Measurements from ENCODE around the gene CALCOCO1. TPM values are rescaled to one million over a fixed set of nuclear protein-coding genes. Genes with fewer than 3 reads are reported as not detected.

Gene CALCOCO1
- total RNA-seq, 1 donor from 2014 or later, result 86.9 TPM

GRCh38 chr12:53709671-53710070 is 17.6 kb downstream of the CALCOCO1 start:
- peaks cover 25% of the 10 kb centered on the region for H3K27me3 Mint-ChIP-seq (ENCODE audit: low read depth)

GRCh38 chr12:53706080-53706479 is 21.2 kb downstream of the CALCOCO1 start:
- H3K36me3 Mint-ChIP-seq (ENCODE audit: low read depth), result no peaks in the 10 kb centered on the region
- H3K27me3 Mint-ChIP-seq (ENCODE audit: low read depth), result peaks cover 51% of the 10 kb centered on the region
- no peak for DNase-seq (ENCODE audit: low spot score)
- no peaks in the 10 kb centered on the region for H3K9me3 Mint-ChIP-seq (ENCODE audit: low read depth)
- no peak overlapping the region for H3K4me3 Mint-ChIP-seq (ENCODE audit: unreplicated experiment)
- TF ChIP-seq, protein P1, sequence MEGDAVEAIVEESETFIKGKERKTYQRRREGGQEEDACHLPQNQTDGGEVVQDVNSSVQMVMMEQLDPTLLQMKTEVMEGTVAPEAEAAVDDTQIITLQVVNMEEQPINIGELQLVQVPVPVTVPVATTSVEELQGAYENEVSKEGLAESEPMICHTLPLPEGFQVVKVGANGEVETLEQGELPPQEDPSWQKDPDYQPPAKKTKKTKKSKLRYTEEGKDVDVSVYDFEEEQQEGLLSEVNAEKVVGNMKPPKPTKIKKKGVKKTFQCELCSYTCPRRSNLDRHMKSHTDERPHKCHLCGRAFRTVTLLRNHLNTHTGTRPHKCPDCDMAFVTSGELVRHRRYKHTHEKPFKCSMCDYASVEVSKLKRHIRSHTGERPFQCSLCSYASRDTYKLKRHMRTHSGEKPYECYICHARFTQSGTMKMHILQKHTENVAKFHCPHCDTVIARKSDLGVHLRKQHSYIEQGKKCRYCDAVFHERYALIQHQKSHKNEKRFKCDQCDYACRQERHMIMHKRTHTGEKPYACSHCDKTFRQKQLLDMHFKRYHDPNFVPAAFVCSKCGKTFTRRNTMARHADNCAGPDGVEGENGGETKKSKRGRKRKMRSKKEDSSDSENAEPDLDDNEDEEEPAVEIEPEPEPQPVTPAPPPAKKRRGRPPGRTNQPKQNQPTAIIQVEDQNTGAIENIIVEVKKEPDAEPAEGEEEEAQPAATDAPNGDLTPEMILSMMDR (IDR thresholded peaks at IDR 0.05), result no peak
- H3K4me1 Mint-ChIP-seq (ENCODE audit: low read depth), result no peaks in the 10 kb centered on the region
- H3K27ac Mint-ChIP-seq (ENCODE audit: unreplicated experiment), result no peak overlapping the region

More at GRCh38 chr12:53709671-53710070, 17.6 kb downstream of the CALCOCO1 start:
- DNase-seq (ENCODE audit: low spot score), result no peak
- H3K27ac Mint-ChIP-seq (ENCODE audit: unreplicated experiment), result no peak overlapping the region
- H3K4me1 Mint-ChIP-seq (ENCODE audit: low read depth), result no peaks in the 10 kb centered on the region
- peaks cover 24% of the 10 kb centered on the region for H3K36me3 Mint-ChIP-seq (ENCODE audit: low read depth)
- no peaks in the 10 kb centered on the region for H3K9me3 Mint-ChIP-seq (ENCODE audit: low read depth)
- TF ChIP-seq, protein P1 (IDR thresholded peaks at IDR 0.05), result no peak
- H3K4me3 Mint-ChIP-seq (ENCODE audit: unreplicated experiment), result no peak overlapping the region

- TF ChIP-seq, protein P1 (IDR thresholded peaks at IDR 0.05), result no peak
- no peak for DNase-seq (ENCODE audit: low spot score)
- Mint-ChIP-seq H3K36me3 (ENCODE audit: low read depth) (no peaks in the 10 kb centered on the region), H3K27ac (ENCODE audit: unreplicated experiment) (no peak overlapping the region), H3K27me3 (ENCODE audit: low read depth) (peaks cover 61% of the 10 kb centered on the region), H3K9me3 (ENCODE audit: low read depth) (no peaks in the 10 kb centered on the region), H3K4me3 (ENCODE audit: unreplicated experiment) (no peak overlapping the region), H3K4me1 (ENCODE audit: low read depth) (no peaks in the 10 kb centered on the region)
These were observed 23.5 kb downstream of the CALCOCO1 start for GRCh38 chr12:53703756-53704155.

GRCh38 chr12:53701518-53702264 is 25.6 kb downstream of the CALCOCO1 start:
- no peaks in the 10 kb centered on the region for H3K36me3 Mint-ChIP-seq (ENCODE audit: low read depth)
- no peak for DNase-seq (ENCODE audit: low spot score)
- no peaks in the 10 kb centered on the region for H3K9me3 Mint-ChIP-seq (ENCODE audit: low read depth)
- H3K27me3 Mint-ChIP-seq (ENCODE audit: low read depth), result peaks cover 66% of the 10 kb centered on the region
- no peak overlapping the region for H3K27ac Mint-ChIP-seq (ENCODE audit: unreplicated experiment)
- TF ChIP-seq, protein P1 (IDR thresholded peaks at IDR 0.05), result peak; percentile 95
- peaks cover 2% of the 10 kb centered on the region for H3K4me1 Mint-ChIP-seq (ENCODE audit: low read depth)
- no peak overlapping the region for H3K4me3 Mint-ChIP-seq (ENCODE audit: unreplicated experiment)

GRCh38 chr12:53700567-53700966 is 26.7 kb downstream of the CALCOCO1 start:
- no peaks in the 10 kb centered on the region for H3K9me3 Mint-ChIP-seq (ENCODE audit: low read depth)
- no peak overlapping the region for H3K4me3 Mint-ChIP-seq (ENCODE audit: unreplicated experiment)
- TF ChIP-seq, protein P1 (IDR thresholded peaks at IDR 0.05), result no peak
- DNase-seq (ENCODE audit: low spot score), result no peak
- no peak overlapping the region for H3K27ac Mint-ChIP-seq (ENCODE audit: unreplicated experiment)
- peaks cover 13% of the 10 kb centered on the region for H3K4me1 Mint-ChIP-seq (ENCODE audit: low read depth)
- H3K27me3 Mint-ChIP-seq (ENCODE audit: low read depth), result peaks cover 65% of the 10 kb centered on the region
- no peaks in the 10 kb centered on the region for H3K36me3 Mint-ChIP-seq (ENCODE audit: low read depth)

Measured in chondrocyte (in vitro differentiated cells).